Suprapubic skin (tissue), 3 donors: ENCODE measurements around the gene IL17RA.

Source experiments
- CTCF ChIP-seq, 2 donors: fragments of 200-600 bp in 1 of 2; fragments of 450-650 bp in 1 of 2; sonication (generic) in 1 of 2; IDR thresholded peaks; one replicate each; pipeline ENCODE4 v1.5.1; 2016 to 2019; ENCODE audit warnings: antibody characterized with exemption in 2 of 2, mild to moderate bottlenecking in 1 of 2, moderate library complexity in 1 of 2
- POLR2AphosphoS5 ChIP-seq, 3 donors: sonication (generic); formaldehyde crosslinking; IDR thresholded peaks; one replicate each; pipeline ENCODE4 v1.6.1; 2017; ENCODE audit warnings: antibody characterized with exemption in 3 of 3

GRCh38 chr22:17130199-17130598 is 45.4 kb downstream of the IL17RA start:
- TF ChIP-seq CTCF (IDR thresholded peaks at IDR 0.05) (no peak), POLR2AphosphoS5 (IDR thresholded peaks at IDR 0.05) (no peak)
